Measurements from ENCODE around the gene MAP7D2.
"Not testable (repeated sequence)": the region's sequence is repeated elsewhere in the genome, so short reads cannot be mapped to it uniquely, and the experiment has no call there.

Gene MAP7D2

GRCh38 chrX:20116577-20117240 is at the start of gene MAP7D2:
Gene MAP7D2 (minus strand): TSS chrX:20116907. CDS start chrX:20116879, 28 bp downstream.
- Mint-ChIP-seq H3K4me1 (no peaks in the 10 kb centered on the region), H3K9me3 (peaks cover 4% of the 10 kb centered on the region), H3K4me3 (peak within 1 kb of the TSS; percentile 55 to 77 (median 71)), H3K27me3 (ENCODE audit: low read depth) (peaks cover 39% of the 10 kb centered on the region), H3K27ac (no peak within 1 kb of the TSS), H3K36me3 (ENCODE audit: low read depth) (no peaks in the 10 kb centered on the region)
- no peak for TF ChIP-seq CTCF (IDR thresholded peaks at IDR 0.05; ENCODE audit: unreplicated experiment in 3 of 3)

- not testable (repeated sequence) for H3K9me3 Mint-ChIP-seq; H3K27ac Mint-ChIP-seq; H3K4me3 Mint-ChIP-seq; H3K4me1 Mint-ChIP-seq; H3K27me3 Mint-ChIP-seq (ENCODE audit: low read depth)
- H3K36me3 Mint-ChIP-seq (ENCODE audit: low read depth): peaks cover 27% of the 10 kb centered on the region
Measured at GRCh38 chrX:20162516-20162915, 45.8 kb upstream of the MAP7D2 start.

- H3K27me3 Mint-ChIP-seq (ENCODE audit: low read depth): no peaks in the 10 kb centered on the region
Measured at GRCh38 chrX:20159797-20160385, 43.2 kb upstream of the MAP7D2 start.

GRCh38 chrX:20151689-20152088 is 35.0 kb upstream of the MAP7D2 start:
- Mint-ChIP-seq H3K27ac (no peak overlapping the region), H3K36me3 (ENCODE audit: low read depth) (peaks cover 28% of the 10 kb centered on the region), H3K27me3 (ENCODE audit: low read depth) (no peaks in the 10 kb centered on the region), H3K4me3 (no peak overlapping the region), H3K4me1 (no peaks in the 10 kb centered on the region), H3K9me3 (peaks cover 10% of the 10 kb centered on the region)
- TF ChIP-seq CTCF (IDR thresholded peaks at IDR 0.05; ENCODE audit: unreplicated experiment in 3 of 3): no peak

More at GRCh38 chrX:20159797-20160385, 43.2 kb upstream of the MAP7D2 start:
- Mint-ChIP-seq H3K4me1 (no peaks in the 10 kb centered on the region), H3K27ac (no peak overlapping the region), H3K4me3 (no peak overlapping the region), H3K9me3 (peaks cover 3% of the 10 kb centered on the region), H3K36me3 (ENCODE audit: low read depth) (peaks cover 29% of the 10 kb centered on the region)
- no peak for TF ChIP-seq CTCF (IDR thresholded peaks at IDR 0.05; ENCODE audit: unreplicated experiment in 3 of 3)

- peaks cover 10% of the 10 kb centered on the region for H3K9me3 Mint-ChIP-seq
- no peak overlapping the region for H3K4me3 Mint-ChIP-seq
- H3K4me1 Mint-ChIP-seq: no peaks in the 10 kb centered on the region
- H3K27ac Mint-ChIP-seq: no peak overlapping the region
- no peak for TF ChIP-seq CTCF (IDR thresholded peaks at IDR 0.05; ENCODE audit: unreplicated experiment in 3 of 3)
- peaks cover 18% of the 10 kb centered on the region for H3K36me3 Mint-ChIP-seq (ENCODE audit: low read depth)
- H3K27me3 Mint-ChIP-seq (ENCODE audit: low read depth): no peaks in the 10 kb centered on the region
Measured at GRCh38 chrX:20149326-20149725, 32.6 kb upstream of the MAP7D2 start.

GRCh38 chrX:20147561-20147960 is 30.9 kb upstream of the MAP7D2 start:
- no peak for TF ChIP-seq CTCF (IDR thresholded peaks at IDR 0.05; ENCODE audit: unreplicated experiment in 3 of 3)
- H3K9me3 Mint-ChIP-seq: peaks cover 7% of the 10 kb centered on the region
- peaks cover 18% of the 10 kb centered on the region for H3K36me3 Mint-ChIP-seq (ENCODE audit: low read depth)
- no peak overlapping the region for H3K27ac Mint-ChIP-seq
- no peaks in the 10 kb centered on the region for H3K27me3 Mint-ChIP-seq (ENCODE audit: low read depth)
- H3K4me1 Mint-ChIP-seq: no peaks in the 10 kb centered on the region
- H3K4me3 Mint-ChIP-seq: no peak overlapping the region
